Chondrocyte (in vitro differentiated cells): ENCODE measurements around the gene PACS1. TPM values are rescaled to one million over a fixed set of nuclear protein-coding genes. Genes with fewer than 3 reads are reported as not detected.

Experiments used
- DNase-seq: peaks from one replicate; pipeline ENCODE4 v3.0.0; 2021; ENCODE audit warnings: mixed read lengths, low spot score
- H3K27ac Mint-ChIP-seq: one replicate; pipeline ENCODE4 v1.8.0; 2021; ENCODE audit warnings: mild to moderate bottlenecking, moderate library complexity, mixed read lengths; ENCODE audit not compliant: unreplicated experiment
- H3K27me3 Mint-ChIP-seq: 2 replicates; pipeline ENCODE4 v1.8.0; 2021; ENCODE audit warnings: low read depth, mixed read lengths
- H3K36me3 Mint-ChIP-seq: 2 replicates; pipeline ENCODE4 v1.8.0; 2021; ENCODE audit warnings: low read depth, mixed read lengths
- H3K4me1 Mint-ChIP-seq: 2 replicates; pipeline ENCODE4 v1.8.0; 2021; ENCODE audit warnings: low read depth, mild to moderate bottlenecking, mixed read lengths
- H3K4me3 Mint-ChIP-seq: one replicate; pipeline ENCODE4 v1.8.0; 2021; ENCODE audit warnings: mild to moderate bottlenecking, moderate library complexity, mixed read lengths; ENCODE audit not compliant: unreplicated experiment
- H3K9me3 Mint-ChIP-seq: 2 replicates; pipeline ENCODE4 v1.8.0; 2021; ENCODE audit warnings: low read depth, mixed read lengths
- CTCF ChIP-seq: fragments of 200-600 bp; sonication (generic); IDR thresholded peaks from 2 replicates; pipeline ENCODE4 v1.5.0; 2021; ENCODE audit warnings: antibody characterized with exemption, mild to moderate bottlenecking, moderate library complexity
- total RNA-seq: library from RNA; stranded (reverse); gene quantifications from 3 replicates; pipeline ENCODE4 v1.2.1, GENCODE V29; 2021

The PACS1 gene
- total RNA-seq, 1 donor from 2014 or later, result 90.7 TPM

GRCh38 chr11:66268244-66268951 lies 198.3 kb downstream of the PACS1 start, which contains the start of gene RAB1B:
RAB1B (plus strand) TSS chr11:66268639; CDS start chr11:66268680, 41 bp downstream.
- no peak for TF ChIP-seq CTCF
- Mint-ChIP-seq H3K27ac (peak within 1 kb of the TSS; percentile 98), H3K27me3 (no peaks in the 10 kb centered on the region), H3K36me3 (peaks cover 28% of the 10 kb centered on the region), H3K4me3 (peak within 1 kb of the TSS; percentile 93), H3K4me1 (peaks cover 26% of the 10 kb centered on the region), H3K9me3 (no peaks in the 10 kb centered on the region)
- peak; percentile 100 for DNase-seq

GRCh38 chr11:66268952-66269905 lies 199.2 kb downstream of the PACS1 start:
- no peaks in the 10 kb centered on the region for H3K9me3 Mint-ChIP-seq
- peak overlapping the region; percentile 93 for H3K4me3 Mint-ChIP-seq
- H3K4me1 Mint-ChIP-seq, result peaks cover 26% of the 10 kb centered on the region
- peak overlapping the region; percentile 98 for H3K27ac Mint-ChIP-seq
- peak; percentile 64 for TF ChIP-seq CTCF
- H3K36me3 Mint-ChIP-seq, result peaks cover 31% of the 10 kb centered on the region
- DNase-seq, result no peak
- no peaks in the 10 kb centered on the region for H3K27me3 Mint-ChIP-seq

GRCh38 chr11:66271816-66272215 lies 201.7 kb downstream of the PACS1 start:
- Mint-ChIP-seq H3K36me3 (peaks cover 28% of the 10 kb centered on the region), H3K27ac (no peak overlapping the region), H3K27me3 (no peaks in the 10 kb centered on the region), H3K9me3 (no peaks in the 10 kb centered on the region), H3K4me3 (no peak overlapping the region), H3K4me1 (peaks cover 23% of the 10 kb centered on the region)
- no peak for TF ChIP-seq CTCF
- no peak for DNase-seq

GRCh38 chr11:66272596-66272995 lies 202.5 kb downstream of the PACS1 start:
- peaks cover 26% of the 10 kb centered on the region for H3K36me3 Mint-ChIP-seq
- DNase-seq, result no peak
- H3K9me3 Mint-ChIP-seq, result no peaks in the 10 kb centered on the region
- TF ChIP-seq CTCF, result no peak
- H3K27me3 Mint-ChIP-seq, result no peaks in the 10 kb centered on the region
- H3K27ac Mint-ChIP-seq, result no peak overlapping the region
- H3K4me1 Mint-ChIP-seq, result peaks cover 18% of the 10 kb centered on the region
- no peak overlapping the region for H3K4me3 Mint-ChIP-seq

- no peak overlapping the region for H3K4me3 Mint-ChIP-seq
- H3K4me1 Mint-ChIP-seq, result peaks cover 16% of the 10 kb centered on the region
- TF ChIP-seq CTCF, result no peak
- H3K36me3 Mint-ChIP-seq, result peaks cover 25% of the 10 kb centered on the region
- H3K9me3 Mint-ChIP-seq, result no peaks in the 10 kb centered on the region
- no peak overlapping the region for H3K27ac Mint-ChIP-seq
- no peak for DNase-seq
- H3K27me3 Mint-ChIP-seq, result no peaks in the 10 kb centered on the region
Measured at GRCh38 chr11:66274219-66274618, 204.1 kb downstream of the PACS1 start.
